ENCODE data around the gene HAUS2.

HAUS2 gene

DNA sequence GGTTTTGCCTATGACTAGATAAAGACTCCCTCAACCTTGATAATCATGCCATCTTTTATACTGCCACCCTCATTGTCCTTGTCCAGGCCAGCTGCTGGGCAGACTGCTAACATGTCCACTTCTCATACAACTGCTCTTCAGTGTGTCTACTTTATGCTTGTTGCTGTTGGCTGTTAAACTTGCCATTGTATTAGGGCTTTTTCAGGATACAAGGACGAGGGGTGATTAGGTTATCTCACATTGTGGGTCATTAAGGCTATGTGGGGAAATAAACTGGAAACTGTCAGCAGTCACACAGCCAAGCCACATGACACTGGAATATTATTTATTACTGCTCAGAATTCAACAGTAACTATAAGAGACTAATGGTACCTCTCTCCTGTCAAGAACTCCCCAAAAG lies 62.9 kb downstream of the HAUS2 start:
- no peak for DNase-seq

DNA sequence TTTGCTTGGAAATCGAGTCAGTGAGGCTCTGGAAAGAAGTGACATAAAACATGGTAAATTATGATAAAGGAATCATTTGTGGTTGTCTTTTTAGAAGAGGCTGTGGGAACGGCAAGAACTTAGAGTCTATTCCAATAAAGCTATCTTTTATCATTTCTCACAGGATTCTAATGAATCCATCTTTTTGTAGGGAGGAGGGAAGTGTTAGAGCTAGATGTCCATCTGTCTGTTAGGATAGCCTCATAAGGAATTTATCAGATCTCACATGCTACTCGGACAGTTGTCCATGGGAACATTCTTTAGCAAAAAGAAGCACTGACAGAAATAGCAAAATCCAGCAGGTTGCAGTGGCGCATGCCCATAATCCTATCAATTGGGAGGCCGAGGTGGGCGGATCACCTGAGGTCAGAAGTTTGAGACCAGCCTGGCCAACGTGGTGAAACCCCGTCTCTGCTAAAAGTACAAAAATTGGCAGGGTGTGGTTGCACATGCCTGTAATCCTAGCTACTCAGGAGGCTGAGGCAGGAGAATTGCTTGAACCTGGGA lies 63.8 kb downstream of the HAUS2 start:
- DNase-seq, result no peak

DNA sequence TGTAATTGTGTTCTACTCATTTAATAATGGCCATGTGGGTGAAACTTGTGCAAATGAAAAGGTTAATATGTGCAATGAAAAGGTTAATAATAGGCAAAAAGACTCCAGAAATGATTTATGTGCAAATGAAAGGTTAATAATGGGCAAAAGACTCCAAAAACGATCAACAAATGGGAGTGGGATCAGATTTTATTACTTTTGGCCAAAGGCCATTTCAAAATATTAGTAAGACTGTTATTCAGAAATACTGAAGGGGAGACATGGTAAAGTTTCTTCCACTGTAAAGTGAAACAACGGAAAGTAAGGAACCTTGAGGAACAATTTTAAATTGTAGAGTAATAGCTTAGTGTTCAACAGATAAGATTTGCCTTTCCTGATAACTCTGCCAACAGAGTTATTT lies 67.5 kb downstream of the HAUS2 start:
- DNase-seq, result no peak
